Measurements from ENCODE around the gene CNMD.

- TF ChIP-seq CTCF (IDR thresholded peaks at IDR 0.05) (no peak), ZFX (IDR thresholded peaks at IDR 0.05; ENCODE audit: borderline replicate concordance) (no peak)
Observed at GRCh38 chr13:52673465-52673864, 66.2 kb downstream of the CNMD start.

All from 22Rv1 (cell line).